MG63 (cell line): ENCODE data around the gene ANGPT4. TPM values are rescaled to one million over a fixed set of nuclear protein-coding genes. Genes with fewer than 3 reads are reported as not detected.

Experiments
- DNase-seq: peaks from one replicate; pipeline ENCODE4 v3.0.0-alpha.2; 2020
- H3K27me3 ChIP-seq: fragments of 250-450 bp; sonication (Bioruptor Pico); 2 replicates; pipeline ENCODE4 v1.5.1; 2020; ENCODE audit warnings: mild to moderate bottlenecking, moderate library complexity
- H3K36me3 ChIP-seq: fragments of 250-450 bp; sonication (Bioruptor Pico); 2 replicates; pipeline ENCODE4 v1.5.1; 2020; ENCODE audit warnings: mild to moderate bottlenecking, moderate library complexity
- H3K4me3 ChIP-seq: fragments of 250-450 bp; sonication (Bioruptor Pico); 2 replicates; pipeline ENCODE4 v1.5.1; 2020; ENCODE audit warnings: mild to moderate bottlenecking, moderate library complexity
- H3K9me3 ChIP-seq: fragments of 250-450 bp; sonication (Bioruptor Pico); 2 replicates; pipeline ENCODE4 v1.5.1; 2020; ENCODE audit warnings: mild to moderate bottlenecking, moderate library complexity
- total RNA-seq: library from RNA; depleted of rRNA; stranded (reverse); fragments of >200 nt; shearing (Covaris generic); gene quantifications from 2 replicates; pipeline ENCODE4 v1.2.3, GENCODE V29; 2014; ENCODE audit warnings: low replicate concordance; rRNA removed

The ANGPT4 gene, protein sequence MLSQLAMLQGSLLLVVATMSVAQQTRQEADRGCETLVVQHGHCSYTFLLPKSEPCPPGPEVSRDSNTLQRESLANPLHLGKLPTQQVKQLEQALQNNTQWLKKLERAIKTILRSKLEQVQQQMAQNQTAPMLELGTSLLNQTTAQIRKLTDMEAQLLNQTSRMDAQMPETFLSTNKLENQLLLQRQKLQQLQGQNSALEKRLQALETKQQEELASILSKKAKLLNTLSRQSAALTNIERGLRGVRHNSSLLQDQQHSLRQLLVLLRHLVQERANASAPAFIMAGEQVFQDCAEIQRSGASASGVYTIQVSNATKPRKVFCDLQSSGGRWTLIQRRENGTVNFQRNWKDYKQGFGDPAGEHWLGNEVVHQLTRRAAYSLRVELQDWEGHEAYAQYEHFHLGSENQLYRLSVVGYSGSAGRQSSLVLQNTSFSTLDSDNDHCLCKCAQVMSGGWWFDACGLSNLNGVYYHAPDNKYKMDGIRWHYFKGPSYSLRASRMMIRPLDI
- total RNA-seq, result not detected in 2 replicates

- Histone ChIP-seq H3K4me3 (no peak within 1 kb of the TSS), H3K9me3 (no peaks in the 10 kb centered on the region), H3K36me3 (no peaks in the 10 kb centered on the region), H3K27me3 (no peaks in the 10 kb centered on the region)
- DNase-seq, result no peak
Measured at GRCh38 chr20:916125-916799, at the start of gene ANGPT4. ANGPT4 (minus strand) TSS chr20:916334; CDS start chr20:916214, 120 bp downstream.

DNA sequence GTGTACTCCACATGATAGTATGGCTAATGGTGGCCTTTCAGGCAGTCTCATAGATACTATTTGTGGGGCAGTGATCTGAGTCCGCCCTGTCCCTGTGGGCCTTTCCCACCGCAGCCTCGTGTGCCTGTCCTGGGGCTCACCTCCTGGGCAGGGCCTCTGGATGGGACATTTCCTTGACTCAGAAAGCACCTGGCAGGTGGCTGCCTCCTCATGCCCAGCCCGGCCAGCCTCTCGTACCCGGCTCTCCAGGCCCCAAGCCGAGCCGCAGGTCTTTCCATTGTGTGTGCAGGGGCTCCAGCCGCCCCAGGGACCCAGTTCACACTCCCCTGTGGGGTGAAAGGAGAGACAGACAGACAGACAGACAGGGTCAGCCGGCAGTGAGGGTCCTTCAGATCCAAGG lies 47.7 kb upstream of the ANGPT4 start:
- Histone ChIP-seq H3K9me3 (no peaks in the 10 kb centered on the region), H3K27me3 (no peaks in the 10 kb centered on the region), H3K4me3 (no peak overlapping the region), H3K36me3 (no peaks in the 10 kb centered on the region)
- no peak for DNase-seq

GRCh38 chr20:962683-963082 lies 46.5 kb upstream of the ANGPT4 start:
- DNase-seq, result no peak
- H3K27me3 ChIP-seq, result no peaks in the 10 kb centered on the region
- no peaks in the 10 kb centered on the region for H3K36me3 ChIP-seq
- no peak overlapping the region for H3K4me3 ChIP-seq
- no peaks in the 10 kb centered on the region for H3K9me3 ChIP-seq

GRCh38 chr20:962223-962622 lies 46.1 kb upstream of the ANGPT4 start:
- no peaks in the 10 kb centered on the region for H3K36me3 ChIP-seq
- H3K27me3 ChIP-seq, result no peaks in the 10 kb centered on the region
- DNase-seq, result no peak
- H3K9me3 ChIP-seq, result no peaks in the 10 kb centered on the region
- H3K4me3 ChIP-seq, result no peak overlapping the region

DNA sequence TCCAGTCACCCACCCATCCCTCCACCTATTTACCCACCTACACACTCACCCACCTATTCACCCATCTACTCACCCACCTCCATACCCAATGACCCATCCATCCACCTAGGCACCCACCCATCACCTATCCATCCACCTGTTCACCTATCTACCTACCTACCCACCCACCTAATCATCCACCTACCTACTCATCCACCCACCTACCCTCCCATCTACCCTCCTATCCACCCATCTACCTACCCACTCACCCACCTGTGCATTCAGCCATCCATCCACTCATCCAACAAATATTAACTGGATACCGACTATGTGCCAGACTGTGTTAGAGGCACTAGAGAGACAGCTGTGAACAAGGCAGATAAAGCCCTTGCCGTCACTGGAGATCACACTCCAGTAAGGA lies 45.6 kb upstream of the ANGPT4 start:
- Histone ChIP-seq H3K27me3 (no peaks in the 10 kb centered on the region), H3K36me3 (no peaks in the 10 kb centered on the region)
- no peak for DNase-seq

DNA sequence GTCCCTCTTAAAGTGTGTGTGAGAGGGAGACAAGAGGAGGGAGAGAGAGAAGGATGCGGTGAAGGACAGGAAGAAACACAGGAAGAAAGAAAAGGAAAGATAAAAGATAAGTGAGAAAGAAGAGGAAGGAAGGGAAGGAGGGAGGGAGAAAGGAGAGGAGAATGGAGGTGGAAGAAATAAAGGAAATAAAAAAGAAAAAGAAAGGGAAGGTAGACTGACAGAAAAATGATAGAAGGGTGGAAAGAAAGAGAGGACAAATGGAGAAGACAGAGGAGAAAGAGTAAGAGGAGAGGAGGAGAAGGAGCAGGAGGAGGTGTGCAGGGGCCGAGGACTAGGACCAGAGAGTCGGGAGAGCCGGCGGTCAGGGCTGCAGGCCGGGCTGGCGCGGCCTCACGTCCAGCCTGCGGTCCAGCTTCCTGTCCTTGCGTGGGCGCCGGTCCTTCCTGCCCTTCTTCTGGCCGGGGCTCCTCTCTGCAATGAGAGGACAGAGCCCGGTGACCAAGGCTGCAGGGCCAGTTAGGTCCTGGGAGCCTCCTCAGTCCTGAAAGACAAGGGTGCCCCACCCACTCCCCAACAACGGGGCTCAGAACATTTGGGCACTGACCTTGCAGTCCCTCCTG lies 44.0 kb upstream of the ANGPT4 start:
- Histone ChIP-seq H3K4me3 (no peak overlapping the region), H3K36me3 (no peaks in the 10 kb centered on the region), H3K9me3 (no peaks in the 10 kb centered on the region), H3K27me3 (no peaks in the 10 kb centered on the region)
- DNase-seq, result no peak

More for the DNA sequence above, 45.6 kb upstream of the ANGPT4 start:
- Histone ChIP-seq H3K9me3 (no peaks in the 10 kb centered on the region), H3K4me3 (no peak overlapping the region)

DNA sequence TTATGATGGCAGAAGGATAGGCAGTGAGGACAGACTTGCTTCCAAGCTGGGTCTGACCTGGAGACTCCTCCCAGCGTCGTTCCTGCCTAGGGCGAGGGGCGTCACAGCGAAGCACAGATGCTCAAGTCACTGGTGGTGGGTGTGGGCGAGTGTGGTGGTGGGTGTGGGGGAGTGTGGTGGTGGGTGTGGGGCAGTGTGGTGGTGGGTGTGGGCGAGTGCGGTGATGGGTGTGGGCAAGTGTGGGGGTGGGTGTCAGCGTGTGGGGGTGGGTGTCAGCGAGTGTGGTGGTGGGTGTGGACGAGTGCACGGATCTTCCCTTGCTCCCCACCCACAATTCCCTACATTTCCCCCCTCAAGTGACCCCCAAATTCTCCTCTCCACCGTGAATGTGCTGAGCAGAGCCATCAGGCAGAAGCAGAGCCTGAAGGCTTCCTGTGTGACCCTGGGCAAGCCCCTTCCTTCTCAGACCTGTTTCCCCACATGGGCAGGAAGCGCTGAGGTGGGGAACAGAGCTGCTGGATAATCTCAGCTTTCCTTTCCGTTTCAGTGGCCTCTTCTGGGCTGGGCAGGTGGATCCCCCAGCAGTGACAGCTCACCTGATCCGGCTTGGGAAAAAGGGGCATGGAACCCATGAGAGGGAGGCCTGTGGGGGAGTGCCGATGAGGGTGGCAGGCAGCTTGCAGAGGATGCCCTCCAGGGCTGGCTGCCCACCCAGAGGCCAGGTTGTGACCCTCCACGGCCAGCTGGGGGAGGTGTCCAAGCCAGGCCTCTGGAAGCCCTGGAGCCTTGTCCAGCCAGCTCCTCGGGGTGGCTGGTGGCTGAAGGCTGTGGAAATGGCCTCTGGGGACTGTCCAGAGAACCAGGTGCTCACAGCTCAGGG lies 43.0 kb upstream of the ANGPT4 start:
- no peak for DNase-seq
- Histone ChIP-seq H3K9me3 (no peaks in the 10 kb centered on the region), H3K36me3 (no peaks in the 10 kb centered on the region), H3K27me3 (no peaks in the 10 kb centered on the region), H3K4me3 (no peak overlapping the region)

DNA sequence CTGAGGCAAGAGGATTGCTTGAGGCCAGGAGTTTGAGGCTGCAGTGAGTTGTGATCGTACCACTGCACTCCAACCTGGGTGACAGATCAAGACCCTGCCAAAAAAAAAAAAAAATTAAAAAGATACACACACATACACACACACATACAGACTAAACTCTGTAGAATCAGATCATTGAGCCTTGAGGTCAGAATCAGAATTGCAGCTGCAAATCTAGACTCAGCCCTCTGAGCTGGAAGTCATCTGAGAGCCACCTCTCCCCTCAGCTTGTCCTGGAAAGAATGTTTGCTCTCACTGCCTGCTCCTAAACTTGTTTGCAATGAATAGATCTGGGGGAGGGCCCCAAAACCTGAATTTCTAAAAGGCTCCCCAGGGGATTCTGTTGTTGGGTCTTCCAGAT lies 41.4 kb upstream of the ANGPT4 start:
- DNase-seq, result no peak
- Histone ChIP-seq H3K4me3 (no peak overlapping the region), H3K36me3 (no peaks in the 10 kb centered on the region), H3K27me3 (no peaks in the 10 kb centered on the region), H3K9me3 (no peaks in the 10 kb centered on the region)

- no peak overlapping the region for H3K4me3 ChIP-seq
- H3K27me3 ChIP-seq, result no peaks in the 10 kb centered on the region
- peak; percentile 39 for DNase-seq
- H3K9me3 ChIP-seq, result no peaks in the 10 kb centered on the region
- H3K36me3 ChIP-seq, result no peaks in the 10 kb centered on the region
Measured at GRCh38 chr20:956330-956951, 40.3 kb upstream of the ANGPT4 start.

GRCh38 chr20:955656-956055 lies 39.5 kb upstream of the ANGPT4 start:
- no peak for DNase-seq
- Histone ChIP-seq H3K36me3 (no peaks in the 10 kb centered on the region), H3K27me3 (no peaks in the 10 kb centered on the region), H3K4me3 (no peak overlapping the region), H3K9me3 (no peaks in the 10 kb centered on the region)

DNA sequence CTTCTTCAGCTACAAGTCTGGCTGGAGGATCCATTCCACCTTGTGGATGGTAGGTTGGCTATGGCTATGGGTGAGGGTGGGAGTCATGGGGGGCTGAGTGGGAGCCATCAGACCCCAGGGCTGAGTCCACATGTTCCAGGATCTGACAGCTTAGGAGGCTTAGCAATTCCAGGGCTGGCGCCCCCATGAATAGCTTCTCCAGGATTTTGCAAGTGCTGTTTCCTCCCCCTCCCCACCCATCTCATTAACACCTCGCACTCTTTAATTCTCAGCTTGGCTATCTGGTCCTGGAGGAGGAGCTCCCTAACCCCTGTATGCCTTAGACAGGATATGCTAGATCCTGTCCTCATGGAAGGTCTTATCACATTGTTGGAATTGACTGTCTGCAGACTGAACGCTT lies 39.0 kb upstream of the ANGPT4 start:
- Histone ChIP-seq H3K4me3 (no peak overlapping the region), H3K9me3 (no peaks in the 10 kb centered on the region), H3K27me3 (no peaks in the 10 kb centered on the region), H3K36me3 (no peaks in the 10 kb centered on the region)
- DNase-seq, result no peak

GRCh38 chr20:953742-954141 lies 37.6 kb upstream of the ANGPT4 start:
- Histone ChIP-seq H3K4me3 (no peak overlapping the region), H3K36me3 (no peaks in the 10 kb centered on the region), H3K27me3 (no peaks in the 10 kb centered on the region), H3K9me3 (no peaks in the 10 kb centered on the region)
- no peak for DNase-seq

GRCh38 chr20:952196-952795 lies 36.2 kb upstream of the ANGPT4 start:
- Histone ChIP-seq H3K4me3 (no peak overlapping the region), H3K27me3 (no peaks in the 10 kb centered on the region), H3K36me3 (no peaks in the 10 kb centered on the region), H3K9me3 (no peaks in the 10 kb centered on the region)
- no peak for DNase-seq

DNA sequence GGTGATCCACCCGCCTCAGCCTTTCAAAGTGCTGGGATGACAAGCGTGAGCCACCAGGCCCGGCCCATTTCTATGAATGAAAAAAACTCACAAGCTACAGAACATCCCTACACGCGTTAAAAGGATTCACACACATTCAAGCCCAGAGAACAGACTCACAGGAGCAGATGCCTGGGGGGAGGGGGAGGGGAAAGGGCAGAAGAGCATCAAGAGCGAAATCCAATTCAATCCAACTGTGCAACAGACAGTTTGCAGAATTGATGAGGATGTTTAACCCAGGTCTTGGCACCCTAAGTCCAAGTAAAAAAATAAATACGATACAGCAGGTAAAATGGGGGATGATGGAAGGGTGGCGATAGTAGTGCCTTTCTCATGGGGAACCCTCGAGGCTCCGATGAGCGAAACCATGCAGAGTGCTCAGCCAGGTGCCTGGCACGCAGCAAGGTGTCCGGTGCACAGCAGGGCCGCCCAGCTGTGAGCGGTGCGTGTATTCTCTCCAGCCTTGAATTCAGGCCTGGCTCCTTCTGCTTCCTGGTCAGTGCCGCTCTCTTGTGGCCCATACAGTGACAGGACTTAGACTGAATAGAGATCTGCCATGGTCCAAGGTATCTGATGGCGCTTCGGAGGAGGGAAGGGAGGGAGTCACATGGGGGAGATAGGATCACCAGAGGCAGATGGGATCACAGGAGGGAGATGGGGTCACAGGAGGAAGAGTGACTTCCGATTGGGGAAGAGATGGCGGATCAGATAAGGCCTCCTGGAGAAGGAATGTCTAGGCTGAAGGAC lies 35.4 kb upstream of the ANGPT4 start:
- no peak overlapping the region for H3K4me3 ChIP-seq
- H3K27me3 ChIP-seq, result no peaks in the 10 kb centered on the region
- no peak for DNase-seq
- H3K36me3 ChIP-seq, result no peaks in the 10 kb centered on the region
- H3K9me3 ChIP-seq, result no peaks in the 10 kb centered on the region

GRCh38 chr20:949717-950116 lies 33.6 kb upstream of the ANGPT4 start:
- H3K27me3 ChIP-seq, result no peaks in the 10 kb centered on the region
- no peaks in the 10 kb centered on the region for H3K36me3 ChIP-seq
- no peak for DNase-seq
- H3K9me3 ChIP-seq, result no peaks in the 10 kb centered on the region
- H3K4me3 ChIP-seq, result no peak overlapping the region
